OCI-LY3 (cell line): ENCODE data around the gene MANEA.

Experiments used
- H2AFZ ChIP-seq: fragments of 200-600, 300-600 bp; shearing (Covaris generic); 2 replicates; pipeline ENCODE4 v1.6.0; 2014; ENCODE audit warnings: antibody characterized with exemption, low read depth, low read length
- H3K27ac ChIP-seq: fragments of 200-600, 300-600 bp; sonication (generic); 2 replicates; pipeline ENCODE4 v1.5.1; 2014; ENCODE audit warnings: mild to moderate bottlenecking, low read length, moderate library complexity, mixed read lengths
- H3K27me3 ChIP-seq: fragments of 200-600, 300-600 bp; sonication (generic); 2 replicates; pipeline ENCODE4 v1.6.1; 2014; ENCODE audit warnings: low read depth, low read length, mixed read lengths
- H3K36me3 ChIP-seq: fragments of 200-600, 300-600 bp; sonication (generic); replicated peaks from 2 replicates; pipeline ENCODE3; 2014; ENCODE audit warnings: low read depth, low read length, mixed read lengths
- H3K4me1 ChIP-seq: fragments of 300-600, 200-600 bp; sonication (generic); 2 replicates; pipeline ENCODE4 v1.6.1; 2014; ENCODE audit warnings: low read length, mixed read lengths
- H3K4me2 ChIP-seq: fragments of 200-600, 300-600 bp; sonication (generic); 2 replicates; pipeline ENCODE4 v1.6.1; 2014; ENCODE audit warnings: low read length, mixed read lengths
- H3K4me3 ChIP-seq: fragments of 300-600, 200-600 bp; sonication (generic); 2 replicates; pipeline ENCODE4 v1.5.1; 2014; ENCODE audit warnings: antibody characterized with exemption, mild to moderate bottlenecking, low read length, moderate library complexity
- H3K79me2 ChIP-seq: fragments of 300-600, 200-600 bp; shearing (Covaris generic); 2 replicates; pipeline ENCODE4 v1.6.1; 2014; ENCODE audit warnings: mild to moderate bottlenecking, low read length, mixed read lengths
- H3K9ac ChIP-seq: fragments of 300-600, 200-600 bp; shearing (Covaris generic); 2 replicates; pipeline ENCODE4 v1.6.0; 2014; ENCODE audit warnings: mild to moderate bottlenecking, low read length, moderate library complexity
- H3K9me3 ChIP-seq: fragments of 200-600, 300-600 bp; shearing (Covaris generic); 2 replicates; pipeline ENCODE4 v1.6.1; 2014; ENCODE audit warnings: low read length, mixed read lengths; ENCODE audit not compliant: insufficient read depth
- H4K20me1 ChIP-seq: fragments of 200-600, 300-600 bp; sonication (generic); 2 replicates; pipeline ENCODE4 v1.6.1; 2016; ENCODE audit warnings: low read length, mixed read lengths; ENCODE audit not compliant: insufficient read depth
- CTCF ChIP-seq: fragments of 200-600, 300-600 bp; sonication (generic); IDR thresholded peaks from 2 replicates; pipeline ENCODE4 v1.5.1; 2014; ENCODE audit warnings: antibody characterized with exemption, low read length, low read depth
- EZH2phosphoT487 ChIP-seq: fragments of 200-600 bp; shearing (Covaris generic); IDR thresholded peaks from 2 replicates; pipeline ENCODE4 v1.6.1; 2018; ENCODE audit warnings: antibody characterized with exemption, mixed run types, low read depth

MANEA gene

GRCh38 chr6:95589067-95589466 lies 11.7 kb downstream of the MANEA start:
- H3K4me3 ChIP-seq: no peak overlapping the region
- no peaks in the 10 kb centered on the region for H3K9me3 ChIP-seq
- no peaks in the 10 kb centered on the region for H3K4me1 ChIP-seq
- H4K20me1 ChIP-seq: no peaks in the 10 kb centered on the region
- H3K79me2 ChIP-seq: peaks cover 3% of the 10 kb centered on the region; the same call in 1 of the 2 replicates
- H3K27ac ChIP-seq: no peak overlapping the region
- H3K9ac ChIP-seq: no peak overlapping the region
- no peaks in the 10 kb centered on the region for H3K27me3 ChIP-seq
- H3K36me3 ChIP-seq: no peaks in the 10 kb centered on the region
- TF ChIP-seq CTCF (no peak), EZH2phosphoT487 (no peak)
- H2AFZ ChIP-seq: no peak overlapping the region
- no peak overlapping the region for H3K4me2 ChIP-seq

DNA sequence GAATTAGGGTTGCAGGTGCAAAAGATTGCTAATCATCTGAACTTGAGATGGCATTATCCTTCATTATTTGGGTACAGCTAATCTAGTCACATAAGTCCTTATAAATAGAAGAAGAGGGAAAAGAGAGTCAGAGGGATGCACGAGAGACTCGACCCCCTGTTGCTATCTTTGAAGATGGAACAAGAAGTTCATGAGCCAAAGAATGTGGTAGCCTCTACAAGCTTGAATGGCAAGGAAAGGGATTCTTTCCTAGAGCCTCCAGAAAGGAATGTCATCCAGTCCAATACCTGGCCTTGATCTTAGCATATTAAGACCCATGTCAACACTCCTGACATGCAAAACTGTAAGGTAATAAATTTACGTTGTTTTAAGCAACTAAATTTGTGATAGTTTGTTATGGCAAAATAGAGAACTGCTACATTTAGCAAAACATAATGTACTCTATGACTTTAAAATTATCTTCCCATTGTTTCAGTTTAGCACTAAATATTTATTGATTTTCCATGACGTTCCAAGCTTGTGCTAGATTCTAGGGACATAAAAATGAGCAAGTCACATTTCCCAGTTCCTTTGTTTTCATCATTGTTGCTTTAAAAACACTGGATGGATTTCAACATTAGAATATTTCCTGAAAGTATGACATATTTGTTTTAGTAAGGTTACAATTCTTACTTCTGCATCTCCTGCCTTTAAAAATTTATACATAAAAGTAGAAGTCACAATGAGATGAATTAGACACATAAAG lies 12.7 kb downstream of the MANEA start:
- no peak overlapping the region for H3K4me2 ChIP-seq
- H3K9me3 ChIP-seq: no peaks in the 10 kb centered on the region
- H3K27me3 ChIP-seq: no peaks in the 10 kb centered on the region
- no peak overlapping the region for H3K4me3 ChIP-seq
- no peak overlapping the region for H3K27ac ChIP-seq
- peaks cover 3% of the 10 kb centered on the region; the same call in 1 of the 2 replicates for H3K79me2 ChIP-seq
- TF ChIP-seq CTCF (no peak), EZH2phosphoT487 (no peak)
- no peak overlapping the region for H3K9ac ChIP-seq
- H2AFZ ChIP-seq: no peak overlapping the region
- no peaks in the 10 kb centered on the region for H3K36me3 ChIP-seq
- no peaks in the 10 kb centered on the region for H3K4me1 ChIP-seq
- no peaks in the 10 kb centered on the region for H4K20me1 ChIP-seq

GRCh38 chr6:95593025-95593424 lies 15.7 kb downstream of the MANEA start:
- no peak overlapping the region for H3K9ac ChIP-seq
- H3K4me1 ChIP-seq: no peaks in the 10 kb centered on the region
- H3K27ac ChIP-seq: no peak overlapping the region
- H3K4me2 ChIP-seq: no peak overlapping the region
- peaks cover 3% of the 10 kb centered on the region; the same call in 1 of the 2 replicates for H3K79me2 ChIP-seq
- H3K9me3 ChIP-seq: no peaks in the 10 kb centered on the region
- H3K4me3 ChIP-seq: no peak overlapping the region
- TF ChIP-seq CTCF (no peak), EZH2phosphoT487 (no peak)
- H3K36me3 ChIP-seq: no peaks in the 10 kb centered on the region
- no peaks in the 10 kb centered on the region for H4K20me1 ChIP-seq
- no peak overlapping the region for H2AFZ ChIP-seq
- H3K27me3 ChIP-seq: no peaks in the 10 kb centered on the region

DNA sequence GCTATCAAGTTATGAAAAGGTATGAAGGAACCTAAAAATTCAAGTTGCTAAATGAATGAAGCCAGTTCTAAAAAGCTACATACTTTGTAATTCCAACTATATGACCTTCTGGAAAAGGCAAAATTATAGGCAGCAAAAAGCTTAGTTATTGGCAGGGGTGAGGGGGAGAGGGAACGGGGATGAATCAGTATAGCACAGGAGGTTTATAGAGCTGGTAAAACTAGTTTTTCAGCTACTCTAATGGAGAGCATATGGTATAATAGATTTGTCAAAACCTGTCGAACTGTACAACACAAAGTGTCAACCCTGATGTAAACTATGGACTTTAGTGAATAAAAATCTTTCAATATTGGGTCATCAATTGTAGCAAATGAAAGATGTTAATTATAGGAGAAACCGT lies 18.7 kb downstream of the MANEA start:
- Histone ChIP-seq H3K4me1 (no peaks in the 10 kb centered on the region), H3K4me3 (no peak overlapping the region), H3K36me3 (no peaks in the 10 kb centered on the region), H3K27ac (no peak overlapping the region), H3K27me3 (no peaks in the 10 kb centered on the region), H3K9ac (no peak overlapping the region), H3K79me2 (no peaks in the 10 kb centered on the region), H3K4me2 (no peak overlapping the region), H4K20me1 (no peaks in the 10 kb centered on the region), H3K9me3 (no peaks in the 10 kb centered on the region), H2AFZ (no peak overlapping the region)
- no peak for TF ChIP-seq EZH2phosphoT487
- TF ChIP-seq CTCF: no peak
